Panc1 (cell line): Measurements from ENCODE around the gene SOBP.

ENCODE experiments used
- POLR2AphosphoS5 ChIP-seq: IDR thresholded peaks from 2 replicates; pipeline ENCODE4 v1.6.1; 2012; ENCODE audit warnings: mild to moderate bottlenecking, low read depth, low read length, moderate library complexity
- SIN3A ChIP-seq: IDR thresholded peaks from 2 replicates; pipeline ENCODE4 v1.6.1; 2012; ENCODE audit warnings: low read depth, mild to moderate bottlenecking, low read length, moderate library complexity, borderline replicate concordance; ENCODE audit not compliant: insufficient read depth
- TCF7L2 ChIP-seq: IDR thresholded peaks from 2 replicates; pipeline ENCODE4 v1.6.1; 2011; ENCODE audit warnings: mild to moderate bottlenecking, low read depth, low read length, inconsistent platforms
- TF ChIP-seq, protein P1 (sequence below): fragments of 450-650 bp; IDR thresholded peaks from 2 replicates; pipeline ENCODE4 v1.5.1; 2017; ENCODE audit warnings: mild to moderate bottlenecking
- TF ChIP-seq, protein P2 (sequence below), 2 experiments: IDR thresholded peaks; 2 replicates each; pipeline ENCODE4 v1.6.1; 2011 to 2012; ENCODE audit warnings: low read depth in 2 of 2, control low read depth in 1 of 2, low read length in 1 of 2, mild to moderate bottlenecking in 1 of 2, moderate library complexity in 1 of 2; ENCODE audit not compliant: insufficient read depth in 1 of 2

DNA sequence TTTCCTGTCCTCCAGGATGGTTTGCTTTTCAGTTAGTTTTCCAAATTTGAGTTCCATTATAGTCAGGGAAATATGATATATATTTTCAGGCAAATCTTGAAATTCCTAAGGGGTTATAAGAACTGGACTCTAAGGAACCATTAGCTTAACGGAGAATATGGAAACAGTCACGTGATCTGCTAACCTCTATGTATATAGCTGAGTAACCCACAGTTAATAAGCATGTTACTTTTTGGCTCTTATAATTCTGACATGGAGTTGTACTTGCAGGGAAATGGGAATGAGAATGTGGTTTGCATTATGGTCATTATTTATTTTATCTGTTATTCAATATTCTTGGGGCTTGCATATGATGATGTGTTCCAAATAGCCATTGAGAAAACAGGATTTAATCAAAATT is 23.3 kb downstream of the SOBP start:
- TF ChIP-seq, protein P1, sequence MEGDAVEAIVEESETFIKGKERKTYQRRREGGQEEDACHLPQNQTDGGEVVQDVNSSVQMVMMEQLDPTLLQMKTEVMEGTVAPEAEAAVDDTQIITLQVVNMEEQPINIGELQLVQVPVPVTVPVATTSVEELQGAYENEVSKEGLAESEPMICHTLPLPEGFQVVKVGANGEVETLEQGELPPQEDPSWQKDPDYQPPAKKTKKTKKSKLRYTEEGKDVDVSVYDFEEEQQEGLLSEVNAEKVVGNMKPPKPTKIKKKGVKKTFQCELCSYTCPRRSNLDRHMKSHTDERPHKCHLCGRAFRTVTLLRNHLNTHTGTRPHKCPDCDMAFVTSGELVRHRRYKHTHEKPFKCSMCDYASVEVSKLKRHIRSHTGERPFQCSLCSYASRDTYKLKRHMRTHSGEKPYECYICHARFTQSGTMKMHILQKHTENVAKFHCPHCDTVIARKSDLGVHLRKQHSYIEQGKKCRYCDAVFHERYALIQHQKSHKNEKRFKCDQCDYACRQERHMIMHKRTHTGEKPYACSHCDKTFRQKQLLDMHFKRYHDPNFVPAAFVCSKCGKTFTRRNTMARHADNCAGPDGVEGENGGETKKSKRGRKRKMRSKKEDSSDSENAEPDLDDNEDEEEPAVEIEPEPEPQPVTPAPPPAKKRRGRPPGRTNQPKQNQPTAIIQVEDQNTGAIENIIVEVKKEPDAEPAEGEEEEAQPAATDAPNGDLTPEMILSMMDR: no peak
- TF ChIP-seq POLR2AphosphoS5 (no peak), TCF7L2 (no peak), SIN3A (no peak)
- TF ChIP-seq, protein P2, sequence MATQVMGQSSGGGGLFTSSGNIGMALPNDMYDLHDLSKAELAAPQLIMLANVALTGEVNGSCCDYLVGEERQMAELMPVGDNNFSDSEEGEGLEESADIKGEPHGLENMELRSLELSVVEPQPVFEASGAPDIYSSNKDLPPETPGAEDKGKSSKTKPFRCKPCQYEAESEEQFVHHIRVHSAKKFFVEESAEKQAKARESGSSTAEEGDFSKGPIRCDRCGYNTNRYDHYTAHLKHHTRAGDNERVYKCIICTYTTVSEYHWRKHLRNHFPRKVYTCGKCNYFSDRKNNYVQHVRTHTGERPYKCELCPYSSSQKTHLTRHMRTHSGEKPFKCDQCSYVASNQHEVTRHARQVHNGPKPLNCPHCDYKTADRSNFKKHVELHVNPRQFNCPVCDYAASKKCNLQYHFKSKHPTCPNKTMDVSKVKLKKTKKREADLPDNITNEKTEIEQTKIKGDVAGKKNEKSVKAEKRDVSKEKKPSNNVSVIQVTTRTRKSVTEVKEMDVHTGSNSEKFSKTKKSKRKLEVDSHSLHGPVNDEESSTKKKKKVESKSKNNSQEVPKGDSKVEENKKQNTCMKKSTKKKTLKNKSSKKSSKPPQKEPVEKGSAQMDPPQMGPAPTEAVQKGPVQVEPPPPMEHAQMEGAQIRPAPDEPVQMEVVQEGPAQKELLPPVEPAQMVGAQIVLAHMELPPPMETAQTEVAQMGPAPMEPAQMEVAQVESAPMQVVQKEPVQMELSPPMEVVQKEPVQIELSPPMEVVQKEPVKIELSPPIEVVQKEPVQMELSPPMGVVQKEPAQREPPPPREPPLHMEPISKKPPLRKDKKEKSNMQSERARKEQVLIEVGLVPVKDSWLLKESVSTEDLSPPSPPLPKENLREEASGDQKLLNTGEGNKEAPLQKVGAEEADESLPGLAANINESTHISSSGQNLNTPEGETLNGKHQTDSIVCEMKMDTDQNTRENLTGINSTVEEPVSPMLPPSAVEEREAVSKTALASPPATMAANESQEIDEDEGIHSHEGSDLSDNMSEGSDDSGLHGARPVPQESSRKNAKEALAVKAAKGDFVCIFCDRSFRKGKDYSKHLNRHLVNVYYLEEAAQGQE (IDR thresholded peaks at IDR 0.05; ENCODE audit: insufficient read depth in 1 of 2, low read depth in 2 of 2, low read length in 1 of 2): no peak
